22Rv1 (cell line): ENCODE results near the gene C14orf132.

ENCODE experiments used
- CTCF ChIP-seq: fragments of 450-650 bp; IDR thresholded peaks from 2 replicates; pipeline ENCODE4 v1.5.1; 2017; ENCODE audit warnings: mild to moderate bottlenecking
- ZFX ChIP-seq: fragments of 450-650 bp; IDR thresholded peaks from 2 replicates; pipeline ENCODE4 v1.6.1; 2017; ENCODE audit warnings: antibody characterized with exemption, borderline replicate concordance

DNA sequence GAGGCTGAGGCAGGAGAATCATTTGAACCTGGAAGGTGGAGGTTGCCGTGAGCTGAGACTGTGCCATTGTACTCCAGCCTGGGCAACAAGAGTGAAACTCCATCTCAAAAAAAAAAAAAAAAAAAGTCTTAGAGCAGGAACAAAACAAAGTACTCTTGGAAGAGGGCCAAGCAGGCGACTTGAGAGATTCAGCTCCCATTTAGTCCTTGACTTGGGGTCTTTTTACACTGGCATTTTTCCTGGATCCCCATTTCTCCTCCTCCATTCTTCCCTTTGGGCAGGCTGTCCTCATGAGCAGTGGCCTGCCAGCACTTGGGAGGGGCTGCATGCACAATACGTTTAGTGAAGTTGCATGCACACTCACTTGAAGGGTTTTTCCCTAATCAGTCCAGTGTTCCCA is 72.9 kb downstream of the C14orf132 start:
- TF ChIP-seq CTCF: no peak
- no peak for TF ChIP-seq ZFX
